HAP-1 (cell line): ENCODE measurements around the gene SOX12.
A peak's percentile ranks its signal among the peaks of the same experiment; 100 is the strongest.

Experiments used
- DNase-seq, 2 experiments: peaks; one replicate each; pipeline ENCODE4 v3.0.0-alpha.2; 2016 to 2020; ENCODE audit warnings: low spot score in 2 of 2
- H3K27me3 ChIP-seq: fragments of 250-450 bp; sonication (Bioruptor Pico); 2 replicates; pipeline ENCODE4 v1.5.1; 2020; ENCODE audit warnings: low read depth, mild to moderate bottlenecking, moderate library complexity
- H3K36me3 ChIP-seq: fragments of 250-450 bp; sonication (Bioruptor Pico); replicated peaks from 2 replicates; pipeline ENCODE4 v1.5.1; 2020; ENCODE audit warnings: mild to moderate bottlenecking
- H3K4me1 ChIP-seq: fragments of 250-450 bp; sonication (Bioruptor Pico); 2 replicates; pipeline ENCODE4 v1.5.1; 2020; ENCODE audit warnings: mild to moderate bottlenecking
- H3K4me3 ChIP-seq: fragments of 250-450 bp; sonication (Bioruptor Pico); 2 replicates; pipeline ENCODE4 v1.5.1; 2020; ENCODE audit warnings: mild to moderate bottlenecking, moderate library complexity
- H3K9me3 ChIP-seq: fragments of 250-450 bp; sonication (Bioruptor Pico); 2 replicates; pipeline ENCODE4 v1.5.1; 2020; ENCODE audit warnings: mild to moderate bottlenecking, moderate library complexity
- in situ Hi-C: fragments of 300-500 bp; cut with MboI; formaldehyde crosslinking; loops from 3 replicates; pipeline ENCODE4 v1.14.3; 2020; ENCODE audit warnings: low sequenced_read_pairs, inconsistent platforms, mixed read lengths

SOX12 gene

DNA sequence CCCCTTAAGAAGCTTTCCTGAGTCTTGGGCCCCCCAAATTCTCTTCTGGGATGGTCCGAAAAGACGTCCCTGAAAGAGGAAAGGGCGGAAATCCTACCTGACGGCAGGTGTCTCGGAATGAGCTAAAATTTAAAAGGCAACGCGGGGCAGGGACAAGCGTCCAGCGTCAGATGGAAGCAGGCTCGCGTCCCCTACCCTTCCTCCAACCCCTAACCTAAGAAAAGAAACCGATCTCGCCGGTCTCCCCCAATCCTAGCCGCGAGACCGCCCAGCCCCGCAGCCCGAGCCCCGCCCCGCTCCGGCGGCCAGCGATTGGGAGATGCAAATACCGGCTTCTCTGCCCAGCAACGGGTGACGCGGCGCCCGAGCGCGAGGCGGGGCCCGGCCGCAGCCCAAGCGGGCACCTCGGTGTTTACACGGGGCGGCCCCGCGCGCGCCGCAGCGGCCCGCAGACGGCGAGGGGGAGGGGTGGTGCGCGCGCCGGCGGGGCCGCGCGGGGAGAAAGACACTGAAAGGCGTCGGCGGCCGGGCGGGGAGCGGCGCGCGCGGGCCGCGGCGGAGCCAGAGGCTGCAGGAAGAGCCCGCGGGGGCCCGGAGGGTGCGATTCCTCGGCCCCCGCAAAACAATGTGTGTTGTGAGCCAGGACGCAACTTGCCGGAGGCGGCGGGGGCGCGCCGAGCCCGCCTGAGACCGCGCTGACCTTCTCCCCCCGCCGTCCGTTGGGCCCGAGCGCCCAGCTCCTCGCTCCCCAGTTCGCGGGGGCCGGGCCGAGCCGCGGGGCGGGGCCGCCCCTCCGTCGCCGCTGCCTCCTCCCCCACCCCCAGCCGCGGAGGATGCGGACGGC is at the start of gene SOX12:
TSS of gene SOX12 (plus strand) at position 508 of the 844 bp plus-strand sequence. CDS start 373 bp downstream, outside the sequence.
- in situ Hi-C loops = no loop called here
- Histone ChIP-seq H3K27me3 (no peaks in the 10 kb centered on the region), H3K36me3 (peaks cover 16% of the 10 kb centered on the region), H3K9me3 (no peaks in the 10 kb centered on the region), H3K4me3 (peak within 1 kb of the TSS; percentile 70), H3K4me1 (peaks cover 7% of the 10 kb centered on the region)
- peak; percentile 87 to 98 for DNase-seq

DNA sequence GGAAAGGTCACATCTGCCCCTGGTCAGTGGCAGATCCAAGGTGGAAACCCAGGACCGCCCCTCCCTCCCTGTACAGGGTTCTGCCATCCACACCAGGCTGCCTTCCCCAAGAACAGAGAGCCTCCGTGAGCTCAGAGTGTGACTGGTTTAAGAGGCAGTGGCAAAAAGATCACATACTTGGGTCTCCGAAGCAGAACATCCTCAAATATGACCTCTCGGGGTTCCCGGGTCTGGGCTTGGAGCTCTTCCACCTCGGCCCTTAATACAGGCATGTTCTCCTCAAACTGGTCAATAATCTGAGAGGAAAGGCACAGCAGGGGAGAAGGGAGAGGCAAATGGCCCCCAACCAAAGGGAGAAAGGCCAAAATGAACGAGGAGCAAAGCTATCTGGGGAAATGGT is 49.6 kb upstream of the SOX12 start:
- Histone ChIP-seq H3K27me3 (no peaks in the 10 kb centered on the region), H3K4me3 (no peak overlapping the region), H3K4me1 (no peaks in the 10 kb centered on the region), H3K9me3 (no peaks in the 10 kb centered on the region), H3K36me3 (no peaks in the 10 kb centered on the region)
- in situ Hi-C loops = no loop called here
- no peak for DNase-seq

DNA sequence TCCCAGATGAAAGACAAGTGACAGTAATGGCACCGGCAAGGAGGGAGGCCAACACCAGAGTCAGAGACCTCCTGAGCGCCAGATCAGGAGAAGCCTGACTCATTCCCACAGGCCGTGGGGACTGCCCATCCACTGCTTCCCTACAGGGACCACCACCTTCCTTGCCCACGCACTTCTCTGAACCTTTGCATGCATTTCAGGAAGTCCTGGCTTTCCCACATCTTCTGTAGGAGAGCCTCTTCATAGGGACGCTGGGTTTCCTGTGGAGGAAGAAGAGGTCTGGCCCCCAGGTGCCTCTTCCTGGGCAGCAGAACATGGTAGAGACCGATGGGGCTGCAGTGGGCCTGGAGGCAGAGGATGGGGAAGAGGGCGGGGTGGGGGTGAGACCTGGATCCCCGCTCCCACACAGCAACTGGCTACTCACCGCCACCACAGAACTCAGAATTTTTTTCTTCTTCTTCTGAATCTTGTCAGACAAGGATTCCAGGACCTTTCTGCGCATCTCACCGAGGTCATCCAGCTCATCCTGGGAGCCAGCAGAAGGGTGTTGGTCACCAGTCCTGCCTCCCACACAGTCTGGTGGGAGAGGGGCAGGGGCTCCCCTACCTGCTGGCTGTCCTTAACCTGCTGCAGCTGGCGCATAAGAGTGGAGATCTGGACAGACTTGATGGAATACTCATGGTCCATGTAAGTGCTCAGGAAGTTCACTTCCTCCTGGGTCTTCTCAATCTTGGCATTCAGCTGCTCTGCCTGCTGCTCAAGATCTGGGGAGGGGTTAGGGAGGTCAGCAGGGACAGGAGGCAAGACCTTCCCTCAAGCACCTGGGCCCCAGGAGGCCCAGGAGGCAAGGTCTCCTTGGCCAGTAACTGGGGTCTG is 48.5 kb upstream of the SOX12 start:
- no peaks in the 10 kb centered on the region for H3K9me3 ChIP-seq
- in situ Hi-C loops = no loop called here
- no peaks in the 10 kb centered on the region for H3K27me3 ChIP-seq
- no peak overlapping the region for H3K4me3 ChIP-seq
- no peak for DNase-seq
- no peaks in the 10 kb centered on the region for H3K4me1 ChIP-seq
- no peaks in the 10 kb centered on the region for H3K36me3 ChIP-seq

DNA sequence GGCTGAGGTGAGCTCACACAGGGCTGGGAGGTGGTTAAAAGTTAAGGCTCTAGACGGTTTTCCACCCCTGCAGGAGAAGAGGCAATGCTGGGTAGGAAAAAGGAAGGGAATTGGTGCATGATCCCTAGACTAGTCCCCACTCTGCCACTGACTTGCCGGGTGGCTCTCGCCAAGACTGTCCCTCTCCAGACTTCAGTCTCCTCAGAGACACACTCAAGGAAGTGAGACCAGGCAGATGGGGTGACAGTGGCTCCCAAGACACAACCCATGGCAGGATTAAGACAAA is 47.9 kb upstream of the SOX12 start:
- Histone ChIP-seq H3K4me3 (no peak overlapping the region), H3K36me3 (no peaks in the 10 kb centered on the region), H3K27me3 (no peaks in the 10 kb centered on the region), H3K4me1 (no peaks in the 10 kb centered on the region), H3K9me3 (no peaks in the 10 kb centered on the region)
- no peak for DNase-seq
- in situ Hi-C loops = no loop called here

DNA sequence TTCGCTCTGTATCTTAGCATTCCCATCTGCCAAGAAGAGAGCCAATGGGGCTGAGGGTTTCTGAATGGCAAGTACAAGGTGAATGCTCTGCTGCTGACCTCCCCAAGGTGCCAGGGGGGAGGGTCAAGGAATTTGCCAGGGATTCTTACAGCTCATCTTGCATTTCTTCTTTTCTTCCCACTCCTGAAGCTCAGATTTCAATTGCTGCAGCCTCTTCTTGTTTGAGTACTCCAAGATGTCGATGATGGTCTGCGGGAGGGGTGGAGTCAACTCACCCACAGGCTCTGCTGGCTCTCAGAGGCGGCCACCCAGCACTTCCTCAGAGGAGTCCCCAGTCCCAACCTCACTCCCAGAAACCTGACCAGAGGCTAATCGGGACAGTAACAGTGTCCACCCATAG is 47.2 kb upstream of the SOX12 start:
- in situ Hi-C loops = no loop called here
- no peak for DNase-seq
- no peaks in the 10 kb centered on the region for H3K36me3 ChIP-seq
- no peaks in the 10 kb centered on the region for H3K4me1 ChIP-seq
- H3K9me3 ChIP-seq = no peaks in the 10 kb centered on the region
- H3K4me3 ChIP-seq = no peak overlapping the region
- H3K27me3 ChIP-seq = no peaks in the 10 kb centered on the region

DNA sequence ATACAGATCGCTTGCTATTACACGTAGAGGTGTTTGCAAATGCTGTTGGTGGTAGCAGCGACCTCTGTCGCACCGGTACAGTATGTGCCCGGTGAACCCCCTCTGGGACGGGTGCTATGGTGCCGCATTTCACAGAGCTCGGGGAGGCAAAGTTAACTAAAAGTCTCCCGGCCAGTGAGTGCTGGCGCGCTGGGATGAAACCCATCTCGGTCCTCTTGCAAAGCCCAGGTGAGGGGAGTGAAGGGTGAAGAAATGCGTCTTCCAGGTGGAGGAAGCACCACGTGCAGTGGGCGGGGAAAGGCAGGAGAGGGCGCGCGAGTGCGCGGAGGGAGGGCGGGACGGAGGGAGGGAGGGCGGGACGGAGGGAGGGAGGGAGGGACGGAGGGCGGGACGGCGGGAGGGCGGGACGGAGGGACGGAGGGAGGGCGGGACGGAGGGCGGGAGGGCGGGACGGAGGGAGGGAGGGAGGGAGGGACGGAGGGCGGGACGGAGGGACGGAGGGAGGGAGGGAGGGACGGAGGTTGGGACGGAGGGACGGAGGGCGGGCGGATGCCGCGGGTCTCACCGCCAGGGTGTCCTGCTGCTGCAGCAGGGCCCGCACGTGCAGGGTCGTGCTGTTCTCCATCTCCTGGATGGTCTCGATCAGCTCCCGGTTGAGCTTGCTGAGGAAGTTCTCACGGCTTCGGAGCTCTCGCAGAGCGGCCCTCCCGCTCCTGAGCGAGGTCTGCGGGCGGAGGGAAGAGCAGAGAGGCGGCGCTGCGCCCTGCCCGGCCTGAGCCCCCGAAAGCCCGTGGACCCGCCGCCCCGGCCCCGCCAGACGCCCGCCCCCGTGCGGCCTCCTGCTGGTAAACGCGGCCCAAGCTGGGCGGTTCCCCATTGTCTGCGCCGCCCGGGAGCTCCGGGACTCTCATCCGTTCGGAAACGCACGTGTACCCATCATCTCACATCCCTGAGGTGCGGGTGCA is 46.5 kb upstream of the SOX12 start:
- no peak overlapping the region for H3K4me3 ChIP-seq
- H3K4me1 ChIP-seq = no peaks in the 10 kb centered on the region
- DNase-seq = no peak
- H3K36me3 ChIP-seq = no peaks in the 10 kb centered on the region
- H3K9me3 ChIP-seq = no peaks in the 10 kb centered on the region
- in situ Hi-C loops = no loop called here
- no peaks in the 10 kb centered on the region for H3K27me3 ChIP-seq

DNA sequence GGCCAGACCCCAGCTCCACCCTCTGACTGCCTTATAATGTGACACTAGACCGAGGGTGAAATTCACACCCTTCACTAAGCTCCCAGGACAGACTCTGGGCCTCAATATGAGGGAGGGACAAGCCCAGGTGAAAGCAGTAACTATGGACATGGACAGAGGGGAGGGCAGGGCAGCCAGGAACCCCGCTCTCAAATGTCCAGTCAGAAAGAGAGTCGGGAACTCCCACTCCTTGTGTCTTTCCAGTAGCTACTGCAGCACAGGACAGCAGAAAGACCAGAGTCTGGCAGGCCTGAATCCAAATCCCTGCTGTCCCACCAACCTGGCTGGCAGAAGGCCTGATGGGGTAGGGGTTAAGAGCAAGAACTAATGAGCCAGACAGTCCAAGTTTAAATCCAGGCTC is 41.2 kb upstream of the SOX12 start:
- Histone ChIP-seq H3K4me1 (no peaks in the 10 kb centered on the region), H3K27me3 (no peaks in the 10 kb centered on the region), H3K36me3 (no peaks in the 10 kb centered on the region), H3K4me3 (no peak overlapping the region), H3K9me3 (no peaks in the 10 kb centered on the region)
- no peak for DNase-seq
- in situ Hi-C loops = no loop called here

DNA sequence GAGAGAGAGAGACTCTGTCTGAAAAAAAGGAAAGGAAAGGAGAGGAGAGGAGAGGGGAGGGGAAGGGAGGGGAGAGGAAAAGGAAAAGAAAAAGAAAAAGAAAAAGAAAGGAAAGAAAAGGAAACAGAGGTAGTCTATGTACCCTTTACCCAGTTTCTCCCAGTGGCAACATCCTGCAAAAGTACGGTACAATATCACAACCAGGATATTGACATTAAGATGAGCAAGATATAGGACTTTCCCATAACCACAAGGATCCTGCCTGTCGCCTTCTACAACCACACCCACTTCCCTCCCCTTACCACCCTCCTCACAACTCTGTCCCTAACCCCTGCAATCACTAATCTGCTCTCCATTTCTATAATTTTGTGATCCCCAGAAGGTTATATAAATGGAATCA is 38.8 kb upstream of the SOX12 start:
- DNase-seq = no peak
- Histone ChIP-seq H3K4me3 (no peak overlapping the region), H3K4me1 (peaks cover 6% of the 10 kb centered on the region), H3K9me3 (no peaks in the 10 kb centered on the region), H3K27me3 (no peaks in the 10 kb centered on the region), H3K36me3 (no peaks in the 10 kb centered on the region)
- in situ Hi-C loops = no loop called here

DNA sequence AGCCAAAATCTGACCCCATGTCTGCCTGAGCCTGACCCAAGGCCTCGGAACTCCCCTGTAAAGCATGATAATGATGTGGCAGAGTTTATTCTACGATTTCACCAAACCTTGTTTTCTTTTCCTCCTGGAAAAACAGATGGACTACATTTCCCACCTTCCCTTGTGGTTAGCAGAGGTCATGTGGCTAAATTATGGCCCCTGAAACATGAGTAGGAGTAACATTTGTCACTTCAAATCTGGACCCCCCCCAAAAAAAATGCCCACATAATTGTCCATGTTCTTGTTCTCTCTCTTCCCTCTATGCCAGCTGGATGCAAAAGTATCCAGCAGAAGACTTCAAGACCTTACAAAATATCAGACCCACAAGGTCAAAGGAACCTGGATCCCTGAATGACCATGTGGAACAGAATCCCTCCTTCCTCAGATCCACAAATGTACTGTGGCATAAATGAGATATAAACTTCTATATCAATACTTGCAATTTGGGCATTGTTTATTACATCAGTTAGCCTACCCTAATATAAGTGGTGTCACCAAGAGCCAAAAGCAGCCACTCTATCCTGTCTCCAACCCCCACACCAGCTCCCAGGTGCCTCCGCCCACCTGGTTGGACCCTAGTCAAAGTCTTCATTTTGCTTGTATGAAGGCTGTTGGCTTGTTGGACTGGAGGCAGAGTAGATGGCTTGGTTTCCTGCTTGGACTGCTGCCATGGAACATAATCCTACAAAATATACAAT is 36.2 kb upstream of the SOX12 start:
- in situ Hi-C loops = no loop called here
- Histone ChIP-seq H3K4me1 (peaks cover 6% of the 10 kb centered on the region), H3K27me3 (no peaks in the 10 kb centered on the region), H3K36me3 (no peaks in the 10 kb centered on the region), H3K9me3 (no peaks in the 10 kb centered on the region), H3K4me3 (peak overlapping the region; percentile 55)
- DNase-seq = no peak

DNA sequence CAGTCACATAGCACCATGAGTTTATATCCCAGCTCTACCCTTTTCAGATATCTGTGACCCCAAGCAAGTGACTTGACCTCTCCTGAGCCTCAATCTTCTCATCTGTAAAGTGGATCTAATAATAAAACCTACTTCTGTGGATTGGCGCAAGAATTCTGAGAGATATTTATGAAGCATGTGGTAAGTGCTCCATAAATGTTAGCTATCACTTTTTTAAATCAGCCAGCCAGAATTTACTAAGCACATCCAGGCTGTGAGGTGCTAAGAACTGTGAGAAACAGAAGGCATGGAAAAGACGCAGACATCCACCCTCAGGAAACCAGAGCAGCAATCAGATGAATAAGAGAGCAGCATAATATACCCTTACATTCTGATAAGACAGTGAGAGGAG is 35.7 kb upstream of the SOX12 start:
- Histone ChIP-seq H3K9me3 (no peaks in the 10 kb centered on the region), H3K36me3 (no peaks in the 10 kb centered on the region), H3K27me3 (no peaks in the 10 kb centered on the region), H3K4me1 (peaks cover 6% of the 10 kb centered on the region), H3K4me3 (peak overlapping the region; percentile 55)
- in situ Hi-C loops = no loop called here
- DNase-seq = no peak

DNA sequence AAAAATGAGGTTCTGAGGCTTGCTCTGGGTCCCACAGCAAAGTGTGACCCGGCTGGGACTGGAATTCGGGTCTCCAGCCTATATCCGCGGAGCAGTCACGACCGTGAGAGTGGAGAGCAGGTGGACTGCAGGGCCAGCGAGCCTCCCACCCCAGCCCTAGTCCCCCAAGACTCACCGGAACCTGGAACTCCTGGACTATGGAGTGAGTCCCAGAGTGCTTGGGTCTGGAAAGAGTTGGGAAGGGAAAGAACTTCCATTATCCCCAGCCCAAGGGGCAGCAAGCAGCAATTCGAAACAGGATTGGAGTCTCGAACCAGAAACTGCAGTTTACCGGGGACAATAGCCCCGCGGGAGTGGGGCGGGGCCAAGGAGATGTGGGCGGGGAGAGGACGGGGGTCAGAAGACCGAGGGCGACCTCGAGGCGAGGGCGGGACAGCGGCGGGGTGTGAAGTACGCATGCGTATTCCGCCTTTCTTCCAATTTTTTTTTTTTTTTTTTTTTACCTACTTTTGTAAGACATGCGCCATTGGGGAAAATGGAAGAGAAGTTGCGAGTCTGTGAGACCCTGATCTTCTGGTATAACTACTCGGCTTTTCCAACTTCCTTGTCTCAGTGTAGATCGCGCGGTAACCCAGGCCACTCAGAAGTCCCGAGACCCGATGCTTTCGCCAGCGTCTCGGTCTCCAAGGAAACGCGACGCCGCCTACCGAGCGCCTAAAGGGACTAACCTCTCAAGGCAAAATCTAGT is 35.1 kb upstream of the SOX12 start, which contains the start of gene C20orf96:
TSS of gene C20orf96 (minus strand) at position 667 of the 748 bp plus-strand sequence. CDS start at position 527, 140 bp downstream.
- H3K4me1 ChIP-seq = peaks cover 6% of the 10 kb centered on the region
- H3K27me3 ChIP-seq = no peaks in the 10 kb centered on the region
- no peaks in the 10 kb centered on the region for H3K9me3 ChIP-seq
- DNase-seq = peak; percentile 86 to 96
- in situ Hi-C loops = no loop called here
- peak within 1 kb of the TSS; percentile 55 for H3K4me3 ChIP-seq
- H3K36me3 ChIP-seq = no peaks in the 10 kb centered on the region

DNA sequence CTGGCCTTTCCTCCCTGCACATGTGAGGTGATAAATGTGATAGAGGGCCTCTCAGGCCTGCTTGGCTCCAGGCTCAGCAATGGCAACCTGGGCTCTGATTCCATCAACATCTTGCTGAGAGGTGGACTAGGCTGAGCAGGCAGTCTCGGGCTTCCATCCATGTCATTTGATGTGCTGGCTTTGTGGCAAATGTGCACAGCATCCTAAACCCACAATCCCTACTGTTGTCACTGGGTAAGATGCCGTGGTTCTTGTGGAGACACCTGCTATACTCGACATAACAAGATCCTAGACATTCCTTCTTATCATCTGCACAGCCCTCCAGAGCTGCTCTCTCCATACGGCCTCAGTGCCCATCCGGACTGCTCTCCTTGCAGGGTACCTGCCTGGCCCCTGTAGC is 30.8 kb upstream of the SOX12 start:
- H3K4me3 ChIP-seq = no peak overlapping the region
- no peak for DNase-seq
- in situ Hi-C loops = no loop called here
- peaks cover 17% of the 10 kb centered on the region for H3K4me1 ChIP-seq
- no peaks in the 10 kb centered on the region; the same call in 1 of the 2 replicates for H3K9me3 ChIP-seq
- H3K36me3 ChIP-seq = peaks cover 5% of the 10 kb centered on the region
- no peaks in the 10 kb centered on the region for H3K27me3 ChIP-seq
